Motor neuron (in vitro differentiated cells): ENCODE data around the gene CUL3. TPM values are rescaled to one million over a fixed set of nuclear protein-coding genes. Genes with fewer than 3 reads are reported as not detected.
"Not testable (repeated sequence)": the region's sequence is repeated elsewhere in the genome, so short reads cannot be mapped to it uniquely, and the experiment has no call there.

Experiments
- ATAC-seq, 8 experiments: fragments of 200-7000 bp; cut with Tn5 transposase; replicated peaks in 6 of 8; 2 replicates each; pipeline ENCODE4 v1.8.0; 2021; ENCODE audit warnings: mild to moderate bottlenecking in 8 of 8, moderate library complexity in 8 of 8
- H3K27ac ChIP-seq, 2 donors: fragments of 250-450 bp; sonication (Bioruptor Pico); 2 replicates each; pipeline ENCODE4 v1.9.0; 2021; ENCODE audit warnings: antibody characterized with exemption in 2 of 2, mild to moderate bottlenecking in 2 of 2, moderate library complexity in 1 of 2
- H3K4me1 ChIP-seq, 2 donors: fragments of 250-450 bp; sonication (Bioruptor Pico); replicated peaks in 1 of 2; 2 replicates each; pipeline ENCODE4 v1.6.1; 2021; ENCODE audit warnings: antibody characterized with exemption in 2 of 2, mild to moderate bottlenecking in 2 of 2, moderate library complexity in 1 of 2
- H3K4me3 ChIP-seq, 5 donors: fragments of 250-450 bp; sonication (Bioruptor Pico); 2 replicates each; pipeline ENCODE4 v1.9.0; 2021; ENCODE audit warnings: antibody characterized with exemption in 5 of 5, mild to moderate bottlenecking in 5 of 5, moderate library complexity in 4 of 5
- WGBS, 10 experiments: fragments of 450-650 bp; shearing (Covaris generic); methylation state at CpG; one replicate each; pipeline ENCODE4 v1.0.0; 2022; 5-methylcytosine and 5-hydroxymethylcytosine counted together
- in situ Hi-C, 9 experiments: fragments of 400-800 bp; cut with MboI; loops; one replicate each; pipeline ENCODE4 v1.15.0; 2021; ENCODE audit warnings: low sequenced_read_pairs in 9 of 9, low pct_unique_long_range_greater_than_20kb in 2 of 9; ENCODE audit not compliant: unreplicated experiment in 9 of 9
- total RNA-seq, 8 experiments: library from RNA; unstranded; fragments of 300-600 nt; gene quantifications; 2 replicates each; pipeline versions ENCODE4 v1.2.3 to v1.2.4, GENCODE V29; 2022

CUL3 gene
- total RNA-seq, 8 experiments from 2014 or later = 54.8 to 123 (median 73.9) TPM

DNA sequence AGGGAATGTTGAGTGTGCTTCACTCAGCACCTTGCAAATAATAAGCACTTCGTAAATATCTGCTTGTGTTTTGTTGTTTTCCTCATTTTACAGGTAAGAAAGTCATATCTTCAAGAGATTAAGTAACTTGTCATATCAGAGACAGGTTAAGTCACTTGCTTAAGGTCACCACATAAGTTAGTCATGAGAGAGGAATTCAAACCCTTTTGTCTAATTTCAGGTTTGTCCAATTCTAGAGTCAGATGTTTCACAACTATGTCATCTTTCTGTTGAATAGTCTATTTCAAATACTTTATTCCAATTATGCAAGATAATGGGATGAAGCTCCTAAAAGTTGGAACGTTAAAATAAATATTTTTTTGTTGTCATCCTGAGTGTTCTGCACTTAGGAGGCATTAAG, 13.5 kb upstream of the CUL3 start:
- Histone ChIP-seq H3K4me1 (no peaks in the 10 kb centered on the region), H3K27ac (no peak overlapping the region), H3K4me3 (no peak overlapping the region)
- in situ Hi-C loops = no loop called here
- 39 to 100% (median 86%) methylated on average over 1 to 2 of the region's 2 CpGs; no CpG with 5 or more reads in 1 of the 10 experiments for WGBS, 10 experiments
- ATAC-seq = no peak

GRCh38 chr2:224596289-224596688, 11.1 kb upstream of the CUL3 start:
- Histone ChIP-seq H3K27ac (no peak overlapping the region), H3K4me1 (no peaks in the 10 kb centered on the region), H3K4me3 (no peak overlapping the region)
- no peak for ATAC-seq
- 57 to 100% (median 89%) methylated on average over 1 to 2 of the region's 2 CpGs; no CpG with 5 or more reads in 4 of the 10 experiments for WGBS, 10 experiments
- in situ Hi-C loops = no loop called here

DNA sequence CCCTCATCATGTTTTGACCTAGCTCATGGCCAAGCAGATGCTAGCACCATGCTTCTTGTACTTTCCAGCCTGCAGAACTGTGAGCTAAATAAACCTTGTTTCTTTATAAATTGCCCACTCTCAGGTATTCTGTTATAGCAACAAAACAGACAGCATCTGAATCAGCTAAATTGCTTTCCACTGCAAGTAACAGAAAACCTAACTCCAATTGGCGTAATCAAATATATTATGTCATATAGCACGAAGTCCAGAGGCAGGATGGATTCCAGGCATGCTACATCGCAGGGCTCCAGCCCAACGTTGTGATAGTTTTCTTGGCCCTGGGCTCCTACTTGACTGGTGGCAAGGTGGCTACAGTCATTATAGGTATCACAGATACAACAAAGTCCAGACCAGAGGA, 10.4 kb upstream of the CUL3 start:
- Histone ChIP-seq H3K4me1 (no peaks in the 10 kb centered on the region), H3K27ac (no peak overlapping the region), H3K4me3 (no peak overlapping the region)
- 48 to 100% (median 72%) methylated on average over 1 to 4 of the region's 4 CpGs; no CpG with 5 or more reads in 4 of the 10 experiments for WGBS, 10 experiments
- in situ Hi-C loops = no loop called here
- no peak for ATAC-seq

DNA sequence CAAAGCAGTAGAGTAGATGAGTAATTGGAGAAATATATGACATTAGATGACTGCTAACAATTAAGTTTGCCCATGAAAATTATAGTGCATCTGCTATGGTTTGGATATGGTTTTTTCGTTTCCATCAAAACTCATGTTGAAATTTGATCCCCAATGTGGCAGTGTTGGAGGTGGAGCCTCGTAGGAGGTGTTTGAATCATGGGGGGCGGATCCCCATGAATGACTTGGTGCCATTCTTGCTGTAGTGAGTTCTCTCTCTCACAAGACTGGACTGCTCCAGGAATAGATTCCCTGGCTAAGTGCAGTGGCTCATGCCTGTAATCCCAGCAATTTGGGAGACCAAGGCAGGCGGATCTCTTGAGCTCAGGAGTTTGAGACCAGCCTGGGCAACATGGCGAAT, 9.7 kb upstream of the CUL3 start:
- no peaks in the 10 kb centered on the region for H3K4me1 ChIP-seq
- in situ Hi-C loops = no loop called here
- peak in 1 of 8 experiments; percentile 57 for ATAC-seq
- H3K27ac ChIP-seq = no peak overlapping the region
- WGBS, 10 experiments = 10 to 90% (median 81%) methylated on average over 1 to 5 of the region's 5 CpGs; no CpG with 5 or more reads in 1 of the 10 experiments
- no peak overlapping the region for H3K4me3 ChIP-seq

DNA sequence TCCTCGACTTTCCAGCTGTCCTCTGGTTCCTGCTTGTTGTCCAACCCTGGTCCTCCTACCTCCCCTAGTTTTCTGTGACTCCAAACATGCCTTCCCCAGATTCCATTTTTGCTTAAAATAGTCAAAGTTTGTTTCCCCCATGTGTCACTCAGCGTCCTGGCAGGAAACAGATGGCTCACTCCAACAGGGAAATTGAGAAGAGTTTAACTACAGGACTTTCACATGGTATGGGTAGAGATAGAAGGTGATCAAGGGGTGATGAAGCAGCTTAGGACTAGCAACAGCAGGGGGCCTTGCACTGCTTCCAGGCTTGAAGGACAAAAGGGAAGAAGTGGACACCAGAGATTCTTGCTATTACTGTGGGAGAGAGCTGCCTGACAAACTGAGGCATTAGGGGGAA, 6.1 kb upstream of the CUL3 start:
- in situ Hi-C loops = no loop called here
- no peak for ATAC-seq
- WGBS, 10 experiments = 0 to 79% (median 31%) methylated on average over 1 of the region's 2 CpGs; no CpG with 5 or more reads in 4 of the 10 experiments
- Histone ChIP-seq H3K4me1 (peaks cover 0 to 2% of the 10 kb centered on the region in 2 donors), H3K4me3 (no peak overlapping the region), H3K27ac (no peak overlapping the region)

- WGBS, 10 experiments = 0 to 83% (median 27%) methylated on average over 2 to 7 of the region's 7 CpGs
- Histone ChIP-seq H3K4me3 (peak overlapping the region; percentile 83 to 93 (median 86)), H3K4me1 (peaks cover 7 to 9% of the 10 kb centered on the region in 2 donors), H3K27ac (no peak overlapping the region)
- in situ Hi-C loops = no loop called here
- ATAC-seq = no peak
Measured at GRCh38 chr2:224586127-224586695, 1.0 kb upstream of the CUL3 start.

DNA sequence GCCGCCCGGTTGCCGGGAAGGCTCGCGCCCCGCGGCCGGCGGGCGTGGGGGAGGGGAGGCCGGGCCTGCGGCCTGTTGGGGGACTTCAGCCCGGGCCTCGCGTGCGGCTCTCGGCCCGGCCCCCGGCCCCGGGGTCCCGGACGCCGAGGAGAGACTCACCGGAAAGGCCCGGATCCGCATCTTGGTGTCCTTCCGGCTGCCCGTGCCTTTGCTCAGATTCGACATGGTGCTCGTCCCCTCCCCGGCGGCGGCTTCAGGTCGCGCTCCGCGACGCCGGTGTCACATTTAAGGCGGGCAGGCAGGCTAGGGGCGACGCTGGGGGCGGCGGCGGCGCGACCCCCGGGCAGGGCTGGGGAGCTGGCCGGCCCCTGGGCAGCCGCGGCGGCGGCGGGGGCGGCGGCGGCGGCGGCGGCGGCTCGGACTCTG, 365 bp downstream of the CUL3 start:
- peak in 5 of 8 experiments; percentile 2 to 31 (median 29) for ATAC-seq
- no CpG with 5 or more reads among the region's 62 CpGs for whole genome bisulfite sequencing, 10 experiments
- in situ Hi-C loops = no loop called here
- H3K4me1 ChIP-seq = peaks cover 7 to 9% of the 10 kb centered on the region in 2 donors
- peak overlapping the region; percentile 83 to 93 (median 86) for H3K4me3 ChIP-seq
- peak overlapping the region; percentile 96 to 97 for H3K27ac ChIP-seq

DNA sequence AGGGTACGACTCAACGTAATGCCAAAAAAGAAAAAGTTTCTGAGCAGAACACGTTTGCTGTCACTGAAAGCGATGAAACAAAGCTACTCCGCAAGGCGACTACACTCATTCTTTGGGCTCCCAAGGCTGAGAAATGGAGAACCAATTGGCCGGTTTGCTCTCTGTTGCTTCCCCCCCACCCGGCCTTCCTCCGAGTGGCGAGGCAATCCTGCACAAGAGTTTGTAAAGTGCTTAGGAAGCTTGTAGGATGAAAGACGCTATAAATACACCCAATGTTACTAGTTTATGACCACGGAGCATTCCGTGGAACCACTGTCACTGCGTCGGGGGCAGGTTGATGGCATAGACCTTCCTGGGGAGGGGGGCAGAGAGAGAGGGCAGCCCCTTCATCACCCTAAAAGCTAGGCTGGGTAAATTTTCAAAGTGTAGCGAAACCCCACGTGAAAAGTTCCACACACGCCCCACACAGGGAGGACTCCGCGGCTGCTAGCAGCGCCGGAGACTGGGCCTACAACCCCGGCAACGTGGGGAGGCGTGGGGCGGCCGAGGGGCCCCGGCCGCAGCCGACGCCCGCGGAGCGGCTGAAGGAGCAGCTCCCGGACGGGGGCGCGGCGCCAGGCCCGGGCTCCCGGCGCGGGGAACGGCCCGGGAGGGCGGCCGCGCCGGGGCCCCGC, 915 bp downstream of the CUL3 start:
- ATAC-seq = peak in 4 of 8 experiments; percentile 0 to 4 (median 2)
- in situ Hi-C loops = no loop called here
- H3K4me1 ChIP-seq = peaks cover 7 to 14% of the 10 kb centered on the region in 2 donors
- WGBS, 10 experiments = 0 to 6% (median 0%) methylated on average over 2 to 10 of the region's 50 CpGs; no CpG with 5 or more reads in 1 of the 10 experiments
- H3K4me3 ChIP-seq = peak overlapping the region; percentile 83 to 93 (median 86)
- H3K27ac ChIP-seq = peak overlapping the region; percentile 96 to 97

DNA sequence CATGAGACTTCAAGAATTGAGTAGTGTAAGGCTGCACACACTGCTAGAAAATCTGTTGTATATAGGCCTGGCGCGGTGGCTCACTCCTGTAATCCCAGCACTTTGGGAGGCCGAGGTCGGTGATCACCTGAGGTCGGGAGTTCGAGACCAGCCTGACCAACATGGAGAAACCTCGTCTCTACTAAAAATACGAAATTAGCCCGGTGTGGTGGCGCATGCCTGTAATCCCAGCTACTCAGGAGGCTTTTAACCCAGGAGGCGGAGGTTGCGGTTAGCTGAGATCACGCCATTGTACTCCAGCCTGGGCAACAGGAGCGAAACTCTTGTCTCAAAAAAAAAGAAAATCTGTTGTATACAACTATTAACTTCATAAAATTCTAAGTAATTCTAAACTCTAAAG, 2.1 kb downstream of the CUL3 start:
- 92 to 96% (median 93%) methylated on average over 3 to 11 of the region's 14 CpGs; no CpG with 5 or more reads in 3 of the 10 experiments for WGBS, 10 experiments
- H3K27ac ChIP-seq, ATAC-seq, in situ Hi-C loops: not testable (repeated sequence)
- Histone ChIP-seq H3K4me3 (peak overlapping the region in 3 of 5 donors; percentile 83 to 90 (median 86)), H3K4me1 (peaks cover 7 to 27% of the 10 kb centered on the region in 2 donors)

GRCh38 chr2:224580248-224580647, 4.9 kb downstream of the CUL3 start:
- in situ Hi-C loops = no loop called here
- ATAC-seq = no peak
- Histone ChIP-seq H3K4me3 (no peak overlapping the region), H3K27ac (no peak overlapping the region), H3K4me1 (peaks cover 20 to 43% of the 10 kb centered on the region in 2 donors)
- 60 to 100% (median 91%) methylated on average over 1 to 11 of the region's 12 CpGs; no CpG with 5 or more reads in 2 of the 10 experiments for WGBS, 10 experiments

GRCh38 chr2:224579411-224579810, 5.8 kb downstream of the CUL3 start:
- Histone ChIP-seq H3K4me1 (peaks cover 28 to 51% of the 10 kb centered on the region in 2 donors), H3K27ac (no peak overlapping the region), H3K4me3 (no peak overlapping the region)
- ATAC-seq = peak in 7 of 8 experiments; percentile 12 to 49 (median 30)
- in situ Hi-C loops = no loop called here
- WGBS, 10 experiments = 0 to 94% (median 77%) methylated on average over 1 to 2 of the region's 2 CpGs; no CpG with 5 or more reads in 3 of the 10 experiments

- 45 to 100% (median 73%) methylated on average over 1 to 2 of the region's 2 CpGs; no CpG with 5 or more reads in 2 of the 10 experiments for WGBS, 10 experiments
- in situ Hi-C loops = no loop called here
- Histone ChIP-seq H3K4me3 (no peak overlapping the region), H3K4me1 (peaks cover 24 to 47% of the 10 kb centered on the region in 2 donors), H3K27ac (no peak overlapping the region)
- no peak for ATAC-seq
Measured at GRCh38 chr2:224577541-224577940, 7.6 kb downstream of the CUL3 start.

DNA sequence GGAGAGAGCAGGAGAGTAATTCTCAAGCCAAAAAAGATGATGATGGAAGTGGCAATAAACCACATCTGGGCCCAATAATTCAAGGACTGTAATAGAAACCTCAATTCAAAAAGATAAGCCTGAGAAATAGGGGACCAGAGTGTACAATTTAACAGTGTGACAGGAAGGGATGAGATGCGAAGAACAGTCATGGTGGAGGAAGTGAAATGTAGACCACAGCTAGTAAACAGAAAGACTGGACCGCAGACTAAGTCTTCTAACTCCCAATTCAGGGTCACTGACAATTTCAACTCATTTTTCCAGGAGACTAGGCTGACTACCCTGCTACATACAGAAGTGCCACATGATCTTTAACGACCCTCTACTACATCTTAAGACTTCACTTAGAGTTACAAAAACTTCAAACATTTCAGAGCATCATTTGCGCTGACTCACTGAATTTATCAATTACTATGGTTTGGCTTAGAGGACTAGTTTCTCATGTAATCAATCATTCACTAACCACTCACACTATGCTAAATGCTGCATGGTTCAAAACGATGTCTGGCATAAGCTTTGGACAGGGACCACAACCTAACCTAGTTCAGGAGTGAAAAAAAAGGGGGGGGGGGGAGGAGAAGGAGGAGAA, 9.0 kb downstream of the CUL3 start:
- peaks cover 26 to 47% of the 10 kb centered on the region in 2 donors for H3K4me1 ChIP-seq
- ATAC-seq = no peak
- in situ Hi-C loops = no loop called here
- WGBS, 10 experiments = 42 to 94% (median 69%) methylated on average over 2 to 4 of the region's 5 CpGs; no CpG with 5 or more reads in 1 of the 10 experiments
- no peak overlapping the region for H3K27ac ChIP-seq
- H3K4me3 ChIP-seq = no peak overlapping the region
